ENCODE measurements around the gene SPATA13.

SPATA13 gene

DNA sequence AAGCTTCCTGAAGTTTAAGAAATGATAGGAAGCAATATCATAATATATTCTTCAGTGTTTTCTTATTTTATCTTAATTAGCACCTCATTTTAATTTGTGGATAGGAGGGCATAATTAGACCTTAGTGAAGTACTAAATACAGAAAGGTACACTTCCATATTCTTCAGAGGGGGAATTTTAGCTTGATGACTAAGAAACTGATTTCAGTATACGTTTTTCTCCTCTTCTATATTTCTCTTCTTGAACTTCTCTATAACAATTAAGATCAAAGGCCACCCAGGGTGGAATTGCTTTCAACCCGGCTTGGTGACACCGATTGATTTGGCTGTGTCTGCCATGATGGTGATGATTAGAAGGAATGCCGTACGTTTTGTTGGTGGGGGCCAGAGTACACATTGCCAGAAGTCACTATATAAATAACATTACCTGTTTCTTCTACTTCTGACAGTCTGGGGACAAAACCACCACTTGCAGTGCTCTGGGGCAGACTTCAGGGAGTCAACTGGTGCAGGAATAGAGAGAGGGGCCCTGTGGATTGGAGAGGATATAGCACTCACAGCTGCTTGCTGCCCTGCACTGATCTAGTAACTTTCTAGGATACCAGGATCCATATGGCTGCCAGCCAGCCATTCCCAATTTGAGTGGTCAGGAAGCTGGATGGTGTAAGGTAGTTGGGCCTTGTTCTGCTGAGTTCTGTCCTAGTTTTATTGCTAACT is 73.8 kb downstream of the SPATA13 start:
- H3K4me3 ChIP-seq (ENCODE audit: control insufficient read depth, low read depth, low read length), result no peak overlapping the region
- DNase-seq (ENCODE audit: low read depth), result no peak
- TF ChIP-seq, protein P1, sequence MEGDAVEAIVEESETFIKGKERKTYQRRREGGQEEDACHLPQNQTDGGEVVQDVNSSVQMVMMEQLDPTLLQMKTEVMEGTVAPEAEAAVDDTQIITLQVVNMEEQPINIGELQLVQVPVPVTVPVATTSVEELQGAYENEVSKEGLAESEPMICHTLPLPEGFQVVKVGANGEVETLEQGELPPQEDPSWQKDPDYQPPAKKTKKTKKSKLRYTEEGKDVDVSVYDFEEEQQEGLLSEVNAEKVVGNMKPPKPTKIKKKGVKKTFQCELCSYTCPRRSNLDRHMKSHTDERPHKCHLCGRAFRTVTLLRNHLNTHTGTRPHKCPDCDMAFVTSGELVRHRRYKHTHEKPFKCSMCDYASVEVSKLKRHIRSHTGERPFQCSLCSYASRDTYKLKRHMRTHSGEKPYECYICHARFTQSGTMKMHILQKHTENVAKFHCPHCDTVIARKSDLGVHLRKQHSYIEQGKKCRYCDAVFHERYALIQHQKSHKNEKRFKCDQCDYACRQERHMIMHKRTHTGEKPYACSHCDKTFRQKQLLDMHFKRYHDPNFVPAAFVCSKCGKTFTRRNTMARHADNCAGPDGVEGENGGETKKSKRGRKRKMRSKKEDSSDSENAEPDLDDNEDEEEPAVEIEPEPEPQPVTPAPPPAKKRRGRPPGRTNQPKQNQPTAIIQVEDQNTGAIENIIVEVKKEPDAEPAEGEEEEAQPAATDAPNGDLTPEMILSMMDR (IDR thresholded peaks at IDR 0.05; ENCODE audit: control insufficient read depth, insufficient read depth, low read depth, low read length, missing control alignments), result no peak

DNA sequence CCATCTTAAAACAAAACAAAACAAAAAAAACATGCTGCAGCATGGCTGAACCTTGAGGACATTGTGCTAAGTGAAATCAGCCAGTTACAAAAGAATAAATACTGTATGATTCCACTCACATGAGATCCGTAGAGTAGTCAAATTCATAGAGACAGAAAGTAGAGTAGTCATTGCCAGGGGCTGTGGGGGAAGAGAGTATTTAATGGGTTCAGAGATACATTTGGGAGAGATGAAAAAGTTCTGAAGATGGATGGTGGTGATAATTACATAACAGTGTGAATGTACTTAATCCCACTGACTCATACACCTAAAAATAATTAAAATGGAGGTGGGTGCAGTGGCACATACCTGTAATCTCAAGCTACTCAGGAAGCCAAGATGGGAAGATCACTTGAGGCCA is 76.8 kb downstream of the SPATA13 start:
- TF ChIP-seq, protein P1 (IDR thresholded peaks at IDR 0.05; ENCODE audit: control insufficient read depth, insufficient read depth, low read depth, low read length, missing control alignments), result no peak
- DNase-seq (ENCODE audit: low read depth), result no peak

DNA sequence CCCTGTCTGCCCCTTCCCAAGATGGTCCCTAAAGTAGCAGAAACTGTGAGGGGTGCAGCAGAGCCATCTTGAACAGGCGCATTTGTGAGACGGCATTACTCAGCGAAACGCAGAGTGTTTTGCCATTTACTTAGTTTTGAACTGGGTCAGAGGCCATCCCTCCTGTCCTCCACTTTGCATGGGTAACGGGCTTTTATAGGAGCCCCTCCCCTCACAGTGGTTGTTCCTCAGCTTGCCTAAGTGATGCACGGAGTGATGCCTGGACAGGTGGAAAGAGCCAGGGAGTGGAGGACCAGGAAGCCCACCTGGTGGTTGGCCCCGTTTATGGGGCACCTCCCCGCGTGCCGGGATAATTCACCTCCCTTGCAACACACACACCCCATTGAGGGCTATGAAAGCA is 80.8 kb downstream of the SPATA13 start:
- no peak overlapping the region for H3K4me3 ChIP-seq (ENCODE audit: control insufficient read depth, low read depth, low read length)
- TF ChIP-seq, protein P1 (IDR thresholded peaks at IDR 0.05; ENCODE audit: control insufficient read depth, insufficient read depth, low read depth, low read length, missing control alignments), result no peak
- no peak for DNase-seq (ENCODE audit: low read depth)

More for the DNA sequence above, 76.8 kb downstream of the SPATA13 start:
- no peak overlapping the region for H3K4me3 ChIP-seq (ENCODE audit: control insufficient read depth, low read depth, low read length)

DNA sequence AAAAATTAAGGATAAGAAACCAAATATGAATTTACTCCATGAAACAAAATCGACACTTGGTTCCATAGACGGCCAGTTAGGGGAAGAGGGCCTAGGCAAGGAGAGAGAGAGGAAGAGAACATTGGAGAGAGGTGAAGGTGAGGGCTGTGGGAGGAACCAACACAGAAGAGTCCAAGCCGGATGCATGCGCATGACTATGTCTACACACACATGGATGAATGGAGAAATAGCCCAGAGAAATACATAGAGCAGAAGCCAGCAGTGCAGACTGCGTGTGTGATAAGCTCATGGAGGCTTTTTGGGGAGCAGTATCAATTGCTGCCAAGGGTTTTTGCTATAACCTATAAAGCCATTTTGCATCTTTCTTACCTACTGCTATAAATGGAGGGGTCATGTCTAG is 81.6 kb downstream of the SPATA13 start:
- H3K4me3 ChIP-seq (ENCODE audit: control insufficient read depth, low read depth, low read length), result no peak overlapping the region
- no peak for DNase-seq (ENCODE audit: low read depth)
- TF ChIP-seq, protein P1 (IDR thresholded peaks at IDR 0.05; ENCODE audit: control insufficient read depth, insufficient read depth, low read depth, low read length, missing control alignments), result no peak

DNA sequence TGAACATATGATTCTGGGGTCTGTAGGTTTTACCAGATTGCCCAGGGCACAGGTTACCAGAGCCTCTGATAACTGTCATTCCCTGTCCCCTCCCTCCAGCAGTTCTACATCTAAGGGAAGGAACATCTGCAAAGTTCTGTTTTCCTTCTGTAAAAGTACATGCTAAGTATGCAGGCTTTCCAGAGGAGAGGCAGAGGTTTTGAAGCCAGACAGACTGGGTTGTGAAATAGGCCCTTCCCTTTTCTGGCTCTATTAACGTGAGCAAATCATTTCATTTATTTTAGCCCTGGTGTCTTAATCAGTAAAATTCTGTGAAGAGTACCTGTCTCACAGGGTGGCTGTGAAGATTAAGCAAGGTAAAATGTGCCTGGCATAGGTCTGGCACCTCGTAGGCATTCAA is 82.8 kb downstream of the SPATA13 start:
- H3K4me3 ChIP-seq (ENCODE audit: control insufficient read depth, low read depth, low read length), result no peak overlapping the region
- no peak for DNase-seq (ENCODE audit: low read depth)
- TF ChIP-seq, protein P1 (IDR thresholded peaks at IDR 0.05; ENCODE audit: control insufficient read depth, insufficient read depth, low read depth, low read length, missing control alignments), result no peak

DNA sequence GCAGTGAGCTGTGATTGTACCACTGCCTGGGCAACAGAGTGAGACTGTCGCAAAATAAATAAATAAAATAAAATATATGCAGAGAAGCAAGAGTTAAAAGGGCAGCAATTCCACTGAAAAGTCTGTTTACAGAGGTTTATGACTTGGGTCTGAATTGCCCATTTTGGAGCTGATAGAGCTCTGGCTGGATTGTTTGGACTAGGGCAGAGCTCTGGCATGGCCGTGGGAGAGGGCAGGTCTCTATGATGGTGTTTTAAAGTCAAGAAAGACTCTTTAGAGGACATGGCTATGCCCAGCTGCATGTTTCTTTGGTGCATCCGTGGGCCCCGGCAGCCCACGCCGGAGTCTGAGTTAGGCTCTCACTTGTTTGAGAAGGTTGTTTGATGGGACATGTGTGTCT is 84.3 kb downstream of the SPATA13 start:
- TF ChIP-seq, protein P1 (IDR thresholded peaks at IDR 0.05; ENCODE audit: control insufficient read depth, insufficient read depth, low read depth, low read length, missing control alignments), result no peak

More for the DNA sequence above, 84.3 kb downstream of the SPATA13 start:
- DNase-seq (ENCODE audit: low read depth), result no peak
- H3K4me3 ChIP-seq (ENCODE audit: control insufficient read depth, low read depth, low read length), result no peak overlapping the region
